ENCODE data around the gene CEP350. TPM values are rescaled to one million over a fixed set of nuclear protein-coding genes. Genes with fewer than 3 reads are reported as not detected.
A peak's percentile ranks its signal among the peaks of the same experiment; 100 is the strongest.

The CEP350 gene
- total RNA-seq, 1 donor from 2014 or later = 44.6 TPM

- no peak for DNase-seq (ENCODE audit: low spot score)
- intact Hi-C loops (cut with micrococcal nuclease) = no loop called here
- no peak overlapping the region for H3K27ac Mint-ChIP-seq
- H3K27me3 Mint-ChIP-seq (ENCODE audit: insufficient read depth) = peaks cover 27% of the 10 kb centered on the region
- no peaks in the 10 kb centered on the region for H3K9me3 Mint-ChIP-seq
- H3K4me3 Mint-ChIP-seq = no peak overlapping the region
- H3K4me1 Mint-ChIP-seq (ENCODE audit: low read depth) = peaks cover 8% of the 10 kb centered on the region
- no peaks in the 10 kb centered on the region for H3K36me3 Mint-ChIP-seq (ENCODE audit: low read depth)
Measured at GRCh38 chr1:180135535-180135934, 180.9 kb downstream of the CEP350 start.

GRCh38 chr1:180136331-180136967 is 181.8 kb downstream of the CEP350 start:
- peaks cover 5% of the 10 kb centered on the region for H3K4me1 Mint-ChIP-seq (ENCODE audit: low read depth)
- H3K9me3 Mint-ChIP-seq = no peaks in the 10 kb centered on the region
- intact Hi-C loops (cut with micrococcal nuclease) = no loop called here
- H3K27ac Mint-ChIP-seq = no peak overlapping the region
- H3K4me3 Mint-ChIP-seq = no peak overlapping the region
- H3K27me3 Mint-ChIP-seq (ENCODE audit: insufficient read depth) = peaks cover 30% of the 10 kb centered on the region
- DNase-seq (ENCODE audit: low spot score) = no peak
- no peaks in the 10 kb centered on the region for H3K36me3 Mint-ChIP-seq (ENCODE audit: low read depth)

- no peaks in the 10 kb centered on the region for H3K9me3 Mint-ChIP-seq
- H3K27ac Mint-ChIP-seq = no peak overlapping the region
- peaks cover 27% of the 10 kb centered on the region for H3K27me3 Mint-ChIP-seq (ENCODE audit: insufficient read depth)
- intact Hi-C loops (cut with micrococcal nuclease) = no loop called here
- H3K4me3 Mint-ChIP-seq = no peak overlapping the region
- no peaks in the 10 kb centered on the region for H3K36me3 Mint-ChIP-seq (ENCODE audit: low read depth)
- H3K4me1 Mint-ChIP-seq (ENCODE audit: low read depth) = no peaks in the 10 kb centered on the region
- no peak for DNase-seq (ENCODE audit: low spot score)
Measured at GRCh38 chr1:180136968-180137356, 182.4 kb downstream of the CEP350 start.

GRCh38 chr1:180137776-180138175 is 183.2 kb downstream of the CEP350 start:
- H3K4me1 Mint-ChIP-seq (ENCODE audit: low read depth) = no peaks in the 10 kb centered on the region
- H3K9me3 Mint-ChIP-seq = no peaks in the 10 kb centered on the region
- intact Hi-C loops (cut with micrococcal nuclease) = no loop called here
- H3K36me3 Mint-ChIP-seq (ENCODE audit: low read depth) = no peaks in the 10 kb centered on the region
- H3K27me3 Mint-ChIP-seq (ENCODE audit: insufficient read depth) = peaks cover 31% of the 10 kb centered on the region
- no peak overlapping the region for H3K4me3 Mint-ChIP-seq
- H3K27ac Mint-ChIP-seq = no peak overlapping the region
- no peak for DNase-seq (ENCODE audit: low spot score)

- intact Hi-C loops (cut with micrococcal nuclease) = no loop called here
- H3K27me3 Mint-ChIP-seq (ENCODE audit: insufficient read depth) = peaks cover 27% of the 10 kb centered on the region
- H3K27ac Mint-ChIP-seq = no peak overlapping the region
- no peak overlapping the region for H3K4me3 Mint-ChIP-seq
- no peaks in the 10 kb centered on the region for H3K4me1 Mint-ChIP-seq (ENCODE audit: low read depth)
- DNase-seq (ENCODE audit: low spot score) = no peak
- H3K36me3 Mint-ChIP-seq (ENCODE audit: low read depth) = no peaks in the 10 kb centered on the region
- no peaks in the 10 kb centered on the region for H3K9me3 Mint-ChIP-seq
Measured at GRCh38 chr1:180141381-180141934, 186.8 kb downstream of the CEP350 start.

- Mint-ChIP-seq H3K27me3 (ENCODE audit: insufficient read depth) (peaks cover 16% of the 10 kb centered on the region), H3K4me3 (no peak overlapping the region), H3K9me3 (no peaks in the 10 kb centered on the region), H3K4me1 (ENCODE audit: low read depth) (no peaks in the 10 kb centered on the region), H3K36me3 (ENCODE audit: low read depth) (no peaks in the 10 kb centered on the region), H3K27ac (no peak overlapping the region)
- DNase-seq (ENCODE audit: low spot score) = no peak
- intact Hi-C loops (cut with micrococcal nuclease) = no loop called here
Measured at GRCh38 chr1:180143359-180143758, 188.7 kb downstream of the CEP350 start.

GRCh38 chr1:180144659-180145357 is 190.2 kb downstream of the CEP350 start:
- no peak for DNase-seq (ENCODE audit: low spot score)
- Mint-ChIP-seq H3K4me1 (ENCODE audit: low read depth) (no peaks in the 10 kb centered on the region), H3K9me3 (no peaks in the 10 kb centered on the region), H3K4me3 (no peak overlapping the region), H3K27me3 (ENCODE audit: insufficient read depth) (peaks cover 7% of the 10 kb centered on the region), H3K36me3 (ENCODE audit: low read depth) (no peaks in the 10 kb centered on the region), H3K27ac (no peak overlapping the region)
- intact Hi-C loops (cut with micrococcal nuclease) = no loop called here

GRCh38 chr1:180145446-180145845 is 190.8 kb downstream of the CEP350 start:
- Mint-ChIP-seq H3K27me3 (ENCODE audit: insufficient read depth) (peaks cover 7% of the 10 kb centered on the region), H3K27ac (no peak overlapping the region), H3K4me3 (no peak overlapping the region), H3K4me1 (ENCODE audit: low read depth) (no peaks in the 10 kb centered on the region), H3K36me3 (ENCODE audit: low read depth) (no peaks in the 10 kb centered on the region), H3K9me3 (no peaks in the 10 kb centered on the region)
- intact Hi-C loops (cut with micrococcal nuclease) = no loop called here
- DNase-seq (ENCODE audit: low spot score) = no peak

GRCh38 chr1:180150982-180151381 is 196.4 kb downstream of the CEP350 start:
- intact Hi-C loops (cut with micrococcal nuclease) = no loop called here
- no peak overlapping the region for H3K4me3 Mint-ChIP-seq
- H3K27ac Mint-ChIP-seq = no peak overlapping the region
- H3K9me3 Mint-ChIP-seq = no peaks in the 10 kb centered on the region
- peaks cover 4% of the 10 kb centered on the region for H3K27me3 Mint-ChIP-seq (ENCODE audit: insufficient read depth)
- peaks cover 20% of the 10 kb centered on the region for H3K4me1 Mint-ChIP-seq (ENCODE audit: low read depth)
- H3K36me3 Mint-ChIP-seq (ENCODE audit: low read depth) = no peaks in the 10 kb centered on the region
- DNase-seq (ENCODE audit: low spot score) = no peak

GRCh38 chr1:180151508-180151907 is 196.9 kb downstream of the CEP350 start:
- Mint-ChIP-seq H3K4me1 (ENCODE audit: low read depth) (peaks cover 26% of the 10 kb centered on the region), H3K4me3 (no peak overlapping the region), H3K36me3 (ENCODE audit: low read depth) (no peaks in the 10 kb centered on the region), H3K27ac (no peak overlapping the region), H3K27me3 (ENCODE audit: insufficient read depth) (peaks cover 4% of the 10 kb centered on the region), H3K9me3 (no peaks in the 10 kb centered on the region)
- intact Hi-C loops (cut with micrococcal nuclease) = no loop called here
- no peak for DNase-seq (ENCODE audit: low spot score)

GRCh38 chr1:180152588-180152987 is 198.0 kb downstream of the CEP350 start:
- H3K9me3 Mint-ChIP-seq = no peaks in the 10 kb centered on the region
- peak overlapping the region; percentile 19 for H3K4me3 Mint-ChIP-seq
- peaks cover 36% of the 10 kb centered on the region for H3K4me1 Mint-ChIP-seq (ENCODE audit: low read depth)
- intact Hi-C loops (cut with micrococcal nuclease) = no loop called here
- no peak overlapping the region for H3K27ac Mint-ChIP-seq
- H3K36me3 Mint-ChIP-seq (ENCODE audit: low read depth) = no peaks in the 10 kb centered on the region
- no peak for DNase-seq (ENCODE audit: low spot score)
- H3K27me3 Mint-ChIP-seq (ENCODE audit: insufficient read depth) = peaks cover 4% of the 10 kb centered on the region

- Mint-ChIP-seq H3K36me3 (ENCODE audit: low read depth) (no peaks in the 10 kb centered on the region), H3K27ac (no peak overlapping the region), H3K9me3 (no peaks in the 10 kb centered on the region), H3K4me1 (ENCODE audit: low read depth) (peaks cover 40% of the 10 kb centered on the region), H3K27me3 (ENCODE audit: insufficient read depth) (peaks cover 4% of the 10 kb centered on the region), H3K4me3 (peak overlapping the region; percentile 38)
- intact Hi-C loops (cut with micrococcal nuclease) = no loop called here
- no peak for DNase-seq (ENCODE audit: low spot score)
Measured at GRCh38 chr1:180153032-180153431, 198.4 kb downstream of the CEP350 start.

GRCh38 chr1:180154003-180154324 is 199.4 kb downstream of the CEP350 start:
- intact Hi-C loops (cut with micrococcal nuclease) = loop anchor here (1.0 kb wide), 3 partner anchors 272 to 477 kb away; partner anchors contain the start of genes TOR1AIP1 and TOR1AIP2
- Mint-ChIP-seq H3K36me3 (ENCODE audit: low read depth) (no peaks in the 10 kb centered on the region), H3K27me3 (ENCODE audit: insufficient read depth) (peaks cover 4% of the 10 kb centered on the region), H3K4me3 (peak overlapping the region; percentile 88), H3K27ac (peak overlapping the region; percentile 73), H3K9me3 (no peaks in the 10 kb centered on the region), H3K4me1 (ENCODE audit: low read depth) (peaks cover 44% of the 10 kb centered on the region)
- no peak for DNase-seq (ENCODE audit: low spot score)

Data from activated T-helper 1 cell treated with anti-CD3 and anti-CD28 coated beads, Interleukin-12 subunit alpha, Interleukin-12 subunit beta, Interleukin-2, Interleukin-4 antibody, amounts not matched to agents 30 ng/mL and 10 ng/mL and 1 ng/mL, durations not matched to agents 14 hours and 24 hours and 36 hours (primary cell).